Sigmoid colon (tissue), 4 donors: ENCODE measurements around the gene SMYD4.
"Not testable (repeated sequence)": the region's sequence is repeated elsewhere in the genome, so short reads cannot be mapped to it uniquely, and the experiment has no call there.

ENCODE experiments used
- CTCF ChIP-seq, 4 experiments: fragments of 450-650 bp in 3 of 4; fragments of 200-600 bp in 1 of 4; IDR thresholded peaks; one replicate each; pipeline ENCODE4 v1.5.1; 2016 to 2019; ENCODE audit warnings: antibody characterized with exemption in 4 of 4, mild to moderate bottlenecking in 3 of 4, moderate library complexity in 2 of 4
- EP300 ChIP-seq, 4 donors: sonication (generic); formaldehyde crosslinking; IDR thresholded peaks; one replicate each; pipeline ENCODE4 v1.6.1; 2017; ENCODE audit warnings: antibody characterized with exemption in 4 of 4
- POLR2A ChIP-seq, 2 donors: fragments of 450-650 bp; IDR thresholded peaks; one replicate each; pipeline ENCODE4 v1.6.1; 2016; ENCODE audit warnings: antibody characterized with exemption in 2 of 2, mild to moderate bottlenecking in 2 of 2, moderate library complexity in 2 of 2
- POLR2AphosphoS5 ChIP-seq, 4 donors: sonication (generic); formaldehyde crosslinking; IDR thresholded peaks; one replicate each; pipeline ENCODE4 v1.6.1; 2017; ENCODE audit warnings: antibody characterized with exemption in 4 of 4

GRCh38 chr17:1764705-1765104, 65.0 kb downstream of the SMYD4 start:
- not testable (repeated sequence) for TF ChIP-seq CTCF, POLR2A, EP300, POLR2AphosphoS5 (IDR thresholded peaks at IDR 0.05)
